LNCAP (cell line): ENCODE measurements around the gene DNM2.
A peak's percentile ranks its signal among the peaks of the same experiment; 100 is the strongest.

Source experiments
- CTCF ChIP-seq: fragments of 450-650 bp; IDR thresholded peaks from 2 replicates; pipeline ENCODE4 v1.5.1; 2017; ENCODE audit warnings: mild to moderate bottlenecking

Gene DNM2

GRCh38 chr19:10717356-10718204 lies at the start of gene DNM2:
TSS of gene DNM2 (plus strand) at chr19:10718079. CDS start at chr19:10718243, 164 bp downstream.
- TF ChIP-seq CTCF = peak; percentile 78

DNA sequence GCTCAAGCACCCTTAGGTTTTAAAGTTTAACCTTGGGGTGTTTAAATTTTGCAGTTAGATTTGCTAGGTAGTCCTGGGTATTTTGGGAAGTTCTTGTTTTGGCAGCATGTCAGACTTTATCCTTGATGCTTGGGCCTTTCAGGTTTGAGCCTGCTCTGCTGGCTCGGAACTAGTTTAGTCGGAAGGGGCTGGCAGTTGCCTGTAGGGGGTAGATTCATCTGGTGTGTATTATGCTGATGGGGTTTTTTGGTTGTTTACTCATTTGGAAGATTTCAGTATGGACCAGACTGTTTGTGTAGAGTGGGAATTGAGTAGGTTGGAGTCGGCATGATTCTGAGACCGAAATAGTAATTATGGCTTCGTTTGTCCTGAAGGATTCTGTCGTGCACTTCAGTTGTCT lies 48.6 kb upstream of the DNM2 start:
- TF ChIP-seq CTCF = no peak

- TF ChIP-seq CTCF = no peak
Observed at GRCh38 chr19:10670182-10670581, 47.7 kb upstream of the DNM2 start.

DNA sequence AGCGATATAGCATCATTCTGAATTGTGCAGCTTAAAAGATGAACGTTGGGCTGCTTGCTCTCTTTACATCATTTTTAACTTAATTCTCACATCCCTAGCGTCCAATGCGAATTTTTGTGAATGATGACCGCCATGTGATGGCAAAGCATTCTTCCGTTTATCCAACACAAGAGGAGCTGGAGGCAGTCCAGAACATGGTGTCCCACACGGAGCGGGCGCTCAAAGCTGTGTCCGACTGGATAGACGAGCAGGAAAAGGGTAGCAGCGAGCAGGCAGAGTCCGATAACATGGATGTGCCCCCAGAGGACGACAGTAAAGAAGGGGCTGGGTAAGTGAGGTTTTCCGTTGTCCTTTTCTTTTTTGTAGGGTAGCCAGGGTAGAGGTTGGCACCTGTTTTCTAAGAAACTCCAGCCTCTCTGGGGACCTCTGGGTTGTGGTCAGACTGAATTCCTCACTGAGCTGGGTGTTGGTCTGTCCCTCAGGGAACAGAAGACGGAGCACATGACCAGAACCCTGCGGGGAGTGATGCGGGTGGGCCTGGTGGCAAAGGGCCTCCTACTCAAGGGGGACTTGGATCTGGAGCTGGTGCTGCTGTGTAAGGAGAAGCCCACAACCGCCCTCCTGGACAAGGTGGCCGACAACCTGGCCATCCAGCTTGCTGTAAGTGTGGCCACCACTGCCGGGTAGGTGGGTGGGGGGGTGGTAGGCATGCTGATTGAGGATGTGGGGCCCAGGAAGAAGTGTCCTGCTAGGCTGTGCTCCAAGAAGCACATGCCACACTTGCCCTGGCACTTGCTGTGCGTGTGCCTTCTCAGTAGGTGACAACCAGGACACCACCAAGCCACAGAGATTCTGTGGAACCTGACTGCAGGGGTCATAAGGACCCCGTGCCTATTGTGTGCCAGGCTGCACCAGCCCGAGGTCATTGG lies 46.7 kb upstream of the DNM2 start:
- TF ChIP-seq CTCF = no peak

- no peak for TF ChIP-seq CTCF
Observed at GRCh38 chr19:10677751-10678150, 40.1 kb upstream of the DNM2 start.

DNA sequence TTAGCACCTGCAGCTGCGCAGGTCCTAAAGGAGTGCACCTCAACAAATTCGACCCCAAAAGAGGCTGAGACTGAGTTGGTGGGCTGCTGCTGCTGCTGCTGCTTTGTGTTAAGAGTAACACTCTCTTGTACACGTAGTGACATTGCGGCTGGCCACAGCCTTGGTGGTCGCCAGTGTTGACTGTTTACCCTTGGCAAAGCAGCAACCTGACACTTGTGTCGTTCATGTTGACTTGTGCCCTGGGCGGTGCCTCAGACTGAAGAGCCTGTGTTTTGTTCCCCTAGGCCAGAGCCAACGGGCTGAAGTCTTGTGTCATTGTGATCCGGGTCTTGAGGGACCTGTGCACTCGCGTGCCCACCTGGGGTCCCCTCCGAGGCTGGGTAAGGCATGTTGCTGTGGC lies 39.1 kb upstream of the DNM2 start:
- TF ChIP-seq CTCF = no peak

- TF ChIP-seq CTCF = no peak
Observed at GRCh38 chr19:10679743-10680142, 38.1 kb upstream of the DNM2 start.
